Liver (tissue), 9 donors: Measurements from ENCODE around the gene PDZD8. TPM values are rescaled to one million over a fixed set of nuclear protein-coding genes. Genes with fewer than 3 reads are reported as not detected.

ENCODE experiments used
- DNase-seq: peaks from one replicate; pipeline ENCODE4 v3.0.0-alpha.2; 2017; ENCODE audit warnings: low spot score
- H3K27ac ChIP-seq, 2 donors: one replicate each; pipeline ENCODE4 v1.7.0; 2013; ENCODE audit warnings: inconsistent platforms in 2 of 2, low read length in 2 of 2, control low read depth in 1 of 2, low read depth in 1 of 2, mild to moderate bottlenecking in 1 of 2
- H3K27me3 ChIP-seq, 4 donors: one replicate each; pipeline versions ENCODE4 v1.6.1 to v1.7.0; 2013; ENCODE audit warnings: low read length in 3 of 4, inconsistent platforms in 1 of 4, mild to moderate bottlenecking in 1 of 4, moderate library complexity in 1 of 4; ENCODE audit not compliant: control insufficient read depth in 4 of 4, insufficient read depth in 4 of 4
- H3K36me3 ChIP-seq, 4 donors: one replicate each; pipeline versions ENCODE4 v1.6.1 to v1.7.0; 2013; ENCODE audit warnings: low read length in 3 of 4, mild to moderate bottlenecking in 3 of 4, low read depth in 1 of 4, moderate library complexity in 1 of 4; ENCODE audit not compliant: control insufficient read depth in 4 of 4, insufficient read depth in 3 of 4
- H3K4me1 ChIP-seq, 4 donors: one replicate each; pipeline versions ENCODE4 v1.6.1 to v1.7.0; 2013; ENCODE audit warnings: low read length in 3 of 4, mild to moderate bottlenecking in 3 of 4, moderate library complexity in 1 of 4; ENCODE audit not compliant: control insufficient read depth in 4 of 4, insufficient read depth in 4 of 4
- H3K4me3 ChIP-seq, 3 donors: one replicate each; pipeline versions ENCODE4 v1.6.1 to v1.7.0; 2013; ENCODE audit warnings: low read length in 3 of 3, control low read depth in 1 of 3, low read depth in 1 of 3, mild to moderate bottlenecking in 1 of 3
- H3K9ac ChIP-seq, 2 donors: one replicate each; pipeline ENCODE4 v1.7.0; 2013; ENCODE audit warnings: low read length in 2 of 2, mild to moderate bottlenecking in 2 of 2, moderate library complexity in 2 of 2, control low read depth in 1 of 2, low read depth in 1 of 2
- H3K9me3 ChIP-seq, 4 donors: one replicate each; pipeline versions ENCODE4 v1.6.1 to v1.7.0; 2013; ENCODE audit warnings: low read length in 3 of 4; ENCODE audit not compliant: control insufficient read depth in 4 of 4
- FOXA1 ChIP-seq: IDR thresholded peaks from 2 replicates; pipeline ENCODE4 v1.6.1; 2016; ENCODE audit warnings: antibody characterized with exemption
- FOXA2 ChIP-seq: IDR thresholded peaks from 2 replicates; pipeline ENCODE4 v1.6.1; 2016; ENCODE audit warnings: antibody characterized with exemption
- GABPA ChIP-seq, 2 donors: IDR thresholded peaks in 1 of 2; conservative IDR thresholded peaks in 1 of 2; 2 replicates each; pipeline ENCODE4 v1.6.1; 2016; ENCODE audit warnings: antibody characterized with exemption in 2 of 2, mild to moderate bottlenecking in 1 of 2, moderate library complexity in 1 of 2
- HNF4G ChIP-seq: IDR thresholded peaks from 2 replicates; pipeline ENCODE4 v1.6.1; 2016; ENCODE audit warnings: antibody characterized with exemption
- JUND ChIP-seq, 2 donors: IDR thresholded peaks; 2 replicates each; pipeline ENCODE4 v1.6.1; 2016; ENCODE audit warnings: antibody characterized with exemption in 2 of 2
- NR2F2 ChIP-seq: IDR thresholded peaks from 2 replicates; pipeline ENCODE4 v1.6.1; 2016; ENCODE audit warnings: antibody characterized with exemption
- RAD21 ChIP-seq, 2 donors: IDR thresholded peaks; 2 replicates each; pipeline ENCODE4 v1.6.1; 2016; ENCODE audit warnings: antibody characterized with exemption in 2 of 2, mild to moderate bottlenecking in 2 of 2
- RXRA ChIP-seq, 2 donors: IDR thresholded peaks; 2 replicates each; pipeline ENCODE4 v1.6.1; 2017 to 2018; ENCODE audit warnings: antibody characterized with exemption in 2 of 2, mild to moderate bottlenecking in 1 of 2
- SP1 ChIP-seq: IDR thresholded peaks from 2 replicates; pipeline ENCODE4 v1.6.1; 2018; ENCODE audit warnings: antibody characterized with exemption, mild to moderate bottlenecking
- TAF1 ChIP-seq: conservative IDR thresholded peaks from 2 replicates; pipeline ENCODE4 v1.6.1; 2016; ENCODE audit warnings: antibody characterized with exemption, mild to moderate bottlenecking
- YY1 ChIP-seq: IDR thresholded peaks from 2 replicates; pipeline ENCODE4 v1.6.1; 2016; ENCODE audit warnings: antibody characterized with exemption, mild to moderate bottlenecking
- WGBS: extraction: QIAGEN DNeasy Blood & Tissue Kit; methylation state at CpG from one replicate; pipeline ENCODE4 v1.1.7; 2013; 5-methylcytosine and 5-hydroxymethylcytosine counted together
- polyA plus RNA-seq, 2 donors: library from polyadenylated mRNA; stranded (reverse) in 1 of 2; unstranded in 1 of 2; fragments of 200-250 nt in 1 of 2; fragments of >200 nt in 1 of 2; fragmentation: Nextera tagmentation in 1 of 2; extraction: Ambion mirVana in 1 of 2; gene quantifications; one replicate each; pipeline versions ENCODE4 v1.2.1 to v1.2.3, GENCODE V29; 2013 to 2015
- total RNA-seq, 2 donors: library from RNA; depleted of rRNA; stranded (reverse); fragments of >200 nt; gene quantifications; one replicate each; pipeline ENCODE4 v1.2.3, GENCODE V29; 2014
- TF ChIP-seq, protein P1 (sequence below): IDR thresholded peaks from 2 replicates; pipeline ENCODE4 v1.6.1; 2016; ENCODE audit warnings: antibody characterized with exemption
- TF ChIP-seq, protein P2 (sequence below): IDR thresholded peaks from 2 replicates; pipeline ENCODE4 v1.6.1; 2016; ENCODE audit warnings: antibody characterized with exemption
- TF ChIP-seq, protein P3 (sequence below): IDR thresholded peaks from 2 replicates; pipeline ENCODE4 v1.6.1; 2016; ENCODE audit warnings: antibody characterized with exemption, mild to moderate bottlenecking
- TF ChIP-seq, protein P4 (sequence below): fragments of 150-350 bp; IDR thresholded peaks from 2 replicates; pipeline ENCODE4 v1.5.1; 2017; ENCODE audit warnings: improper control_type of control experiment, low read depth, low read length; ENCODE audit not compliant: missing input control
- donor health status: healthy.
- donor health status: healthy.
- donor health status: healthy.
- donor health status: healthy.
- donor health status: healthy.

Gene PDZD8
- total and polyA plus RNA-seq, 4 donors = 9.3 to 38.9 (median 15.1) TPM

DNA sequence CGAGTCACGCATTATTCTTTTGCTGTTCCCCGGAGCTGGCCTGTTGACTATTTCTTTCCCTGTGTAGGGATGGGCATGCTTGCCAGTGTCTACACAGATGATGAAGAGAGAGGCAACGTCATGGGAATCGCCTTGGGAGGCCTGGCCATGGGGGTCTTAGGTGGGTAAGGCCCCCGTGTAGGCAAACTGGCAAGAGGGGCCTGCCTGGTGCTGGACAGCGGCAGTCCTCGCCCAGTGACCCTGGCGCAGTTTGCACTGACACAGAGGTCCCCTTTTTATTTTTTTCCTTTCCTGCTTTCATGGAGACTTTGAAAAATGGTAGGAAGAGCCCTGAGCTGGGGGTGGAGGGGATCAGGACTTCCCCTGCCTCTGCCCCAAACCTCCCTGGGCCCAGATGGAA is 120.9 kb downstream of the PDZD8 start:
- no peaks in the 10 kb centered on the region for H3K27me3 ChIP-seq
- no peaks in the 10 kb centered on the region for H3K36me3 ChIP-seq
- H3K9me3 ChIP-seq = no peaks in the 10 kb centered on the region
- H3K27ac ChIP-seq = no peak overlapping the region
- 78% methylated on average over 9 of the region's 9 CpGs for WGBS
- H3K4me1 ChIP-seq = no peaks in the 10 kb centered on the region
- no peak overlapping the region for H3K9ac ChIP-seq
- DNase-seq = no peak
- TF ChIP-seq JUND (IDR thresholded peaks at IDR 0.05) (no peak), NR2F2 (no peak), HNF4G (no peak), YY1 (no peak), SP1 (no peak), TAF1 (no peak), RAD21 (IDR thresholded peaks at IDR 0.05) (no peak), FOXA2 (no peak)
- TF ChIP-seq, protein P1, sequence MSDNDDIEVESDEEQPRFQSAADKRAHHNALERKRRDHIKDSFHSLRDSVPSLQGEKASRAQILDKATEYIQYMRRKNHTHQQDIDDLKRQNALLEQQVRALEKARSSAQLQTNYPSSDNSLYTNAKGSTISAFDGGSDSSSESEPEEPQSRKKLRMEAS = no peak
- TF ChIP-seq, protein P2, sequence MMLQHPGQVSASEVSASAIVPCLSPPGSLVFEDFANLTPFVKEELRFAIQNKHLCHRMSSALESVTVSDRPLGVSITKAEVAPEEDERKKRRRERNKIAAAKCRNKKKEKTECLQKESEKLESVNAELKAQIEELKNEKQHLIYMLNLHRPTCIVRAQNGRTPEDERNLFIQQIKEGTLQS = no peak
- no peak overlapping the region for H3K4me3 ChIP-seq

DNA sequence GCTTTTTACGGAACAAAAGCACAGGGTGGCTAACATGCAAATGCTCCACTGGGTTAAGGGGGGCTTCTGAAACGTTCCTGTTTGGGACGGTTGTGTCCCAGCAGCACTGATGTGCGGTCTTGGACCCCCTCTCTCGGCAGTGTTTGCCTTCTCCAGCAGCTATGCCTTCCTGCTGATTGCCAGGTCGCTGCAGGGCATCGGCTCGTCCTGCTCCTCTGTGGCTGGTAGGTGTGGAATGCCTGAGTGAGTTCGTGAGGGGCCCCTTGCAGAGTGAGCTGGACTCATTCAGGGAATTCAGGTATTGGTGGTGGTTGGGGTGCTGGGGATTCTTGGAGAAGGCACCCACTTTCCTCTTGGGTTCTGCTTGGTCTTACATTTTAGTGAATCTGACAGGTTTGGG is 121.3 kb downstream of the PDZD8 start:
- DNase-seq = no peak
- no peaks in the 10 kb centered on the region for H3K4me1 ChIP-seq
- no peak overlapping the region for H3K9ac ChIP-seq
- no peak overlapping the region for H3K27ac ChIP-seq
- WGBS = 81% methylated on average over 9 of the region's 9 CpGs
- no peaks in the 10 kb centered on the region for H3K36me3 ChIP-seq
- no peak overlapping the region for H3K4me3 ChIP-seq
- H3K9me3 ChIP-seq = no peaks in the 10 kb centered on the region
- H3K27me3 ChIP-seq = no peaks in the 10 kb centered on the region
- TF ChIP-seq JUND (IDR thresholded peaks at IDR 0.05) (no peak), SP1 (no peak), TAF1 (no peak), YY1 (no peak)
- TF ChIP-seq, protein P3, sequence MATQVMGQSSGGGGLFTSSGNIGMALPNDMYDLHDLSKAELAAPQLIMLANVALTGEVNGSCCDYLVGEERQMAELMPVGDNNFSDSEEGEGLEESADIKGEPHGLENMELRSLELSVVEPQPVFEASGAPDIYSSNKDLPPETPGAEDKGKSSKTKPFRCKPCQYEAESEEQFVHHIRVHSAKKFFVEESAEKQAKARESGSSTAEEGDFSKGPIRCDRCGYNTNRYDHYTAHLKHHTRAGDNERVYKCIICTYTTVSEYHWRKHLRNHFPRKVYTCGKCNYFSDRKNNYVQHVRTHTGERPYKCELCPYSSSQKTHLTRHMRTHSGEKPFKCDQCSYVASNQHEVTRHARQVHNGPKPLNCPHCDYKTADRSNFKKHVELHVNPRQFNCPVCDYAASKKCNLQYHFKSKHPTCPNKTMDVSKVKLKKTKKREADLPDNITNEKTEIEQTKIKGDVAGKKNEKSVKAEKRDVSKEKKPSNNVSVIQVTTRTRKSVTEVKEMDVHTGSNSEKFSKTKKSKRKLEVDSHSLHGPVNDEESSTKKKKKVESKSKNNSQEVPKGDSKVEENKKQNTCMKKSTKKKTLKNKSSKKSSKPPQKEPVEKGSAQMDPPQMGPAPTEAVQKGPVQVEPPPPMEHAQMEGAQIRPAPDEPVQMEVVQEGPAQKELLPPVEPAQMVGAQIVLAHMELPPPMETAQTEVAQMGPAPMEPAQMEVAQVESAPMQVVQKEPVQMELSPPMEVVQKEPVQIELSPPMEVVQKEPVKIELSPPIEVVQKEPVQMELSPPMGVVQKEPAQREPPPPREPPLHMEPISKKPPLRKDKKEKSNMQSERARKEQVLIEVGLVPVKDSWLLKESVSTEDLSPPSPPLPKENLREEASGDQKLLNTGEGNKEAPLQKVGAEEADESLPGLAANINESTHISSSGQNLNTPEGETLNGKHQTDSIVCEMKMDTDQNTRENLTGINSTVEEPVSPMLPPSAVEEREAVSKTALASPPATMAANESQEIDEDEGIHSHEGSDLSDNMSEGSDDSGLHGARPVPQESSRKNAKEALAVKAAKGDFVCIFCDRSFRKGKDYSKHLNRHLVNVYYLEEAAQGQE = no peak

DNA sequence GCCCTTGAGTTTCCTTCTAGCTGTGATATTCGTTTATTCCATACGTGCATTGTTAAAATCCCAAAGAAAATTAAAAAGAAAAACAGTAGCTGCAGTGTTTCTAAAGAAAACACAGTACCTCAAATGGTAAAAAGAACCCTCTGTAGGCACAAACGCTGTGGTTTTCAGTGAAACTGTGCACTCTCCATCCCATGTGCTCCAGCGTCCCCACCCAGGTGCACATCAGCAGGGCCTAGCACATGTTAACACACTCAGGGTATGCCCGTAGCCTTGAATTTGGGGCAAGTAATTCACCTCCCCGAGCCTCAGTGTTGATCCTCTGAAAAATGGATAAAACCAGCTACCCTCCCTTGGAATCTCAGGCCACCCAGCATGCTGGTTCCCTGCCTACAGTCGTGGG is 124.8 kb downstream of the PDZD8 start:
- H3K27ac ChIP-seq = no peak overlapping the region
- no peaks in the 10 kb centered on the region for H3K9me3 ChIP-seq
- no peak for DNase-seq
- no peaks in the 10 kb centered on the region for H3K27me3 ChIP-seq
- WGBS = 71% methylated on average over 7 of the region's 7 CpGs
- H3K4me1 ChIP-seq = no peaks in the 10 kb centered on the region
- H3K4me3 ChIP-seq = no peak overlapping the region
- H3K36me3 ChIP-seq = no peaks in the 10 kb centered on the region
- H3K9ac ChIP-seq = no peak overlapping the region
- TF ChIP-seq NR2F2 (no peak), RXRA (IDR thresholded peaks at IDR 0.05) (no peak), JUND (IDR thresholded peaks at IDR 0.05) (no peak), RAD21 (IDR thresholded peaks at IDR 0.05) (no peak), FOXA2 (no peak), GABPA (IDR thresholded peaks at IDR 0.05 in 1 of 2, conservative IDR thresholded peaks at IDR 0.05 in 1 of 2) (no peak), YY1 (no peak), FOXA1 (no peak), SP1 (no peak), HNF4G (no peak)
- TF ChIP-seq, protein P3 = no peak
- TF ChIP-seq, protein P4, sequence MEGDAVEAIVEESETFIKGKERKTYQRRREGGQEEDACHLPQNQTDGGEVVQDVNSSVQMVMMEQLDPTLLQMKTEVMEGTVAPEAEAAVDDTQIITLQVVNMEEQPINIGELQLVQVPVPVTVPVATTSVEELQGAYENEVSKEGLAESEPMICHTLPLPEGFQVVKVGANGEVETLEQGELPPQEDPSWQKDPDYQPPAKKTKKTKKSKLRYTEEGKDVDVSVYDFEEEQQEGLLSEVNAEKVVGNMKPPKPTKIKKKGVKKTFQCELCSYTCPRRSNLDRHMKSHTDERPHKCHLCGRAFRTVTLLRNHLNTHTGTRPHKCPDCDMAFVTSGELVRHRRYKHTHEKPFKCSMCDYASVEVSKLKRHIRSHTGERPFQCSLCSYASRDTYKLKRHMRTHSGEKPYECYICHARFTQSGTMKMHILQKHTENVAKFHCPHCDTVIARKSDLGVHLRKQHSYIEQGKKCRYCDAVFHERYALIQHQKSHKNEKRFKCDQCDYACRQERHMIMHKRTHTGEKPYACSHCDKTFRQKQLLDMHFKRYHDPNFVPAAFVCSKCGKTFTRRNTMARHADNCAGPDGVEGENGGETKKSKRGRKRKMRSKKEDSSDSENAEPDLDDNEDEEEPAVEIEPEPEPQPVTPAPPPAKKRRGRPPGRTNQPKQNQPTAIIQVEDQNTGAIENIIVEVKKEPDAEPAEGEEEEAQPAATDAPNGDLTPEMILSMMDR = no peak
- TF ChIP-seq, protein P2 = no peak
